Astrocyte of the spinal cord (primary cell): ENCODE measurements around the gene HOXC11.

Experiments
- DNase-seq: peaks from one replicate; pipeline ENCODE4 v3.0.0; 2011; ENCODE audit warnings: low read depth, low spot score
- H3K4me3 ChIP-seq: 2 replicates; pipeline ENCODE4 v1.5.1; 2011; ENCODE audit warnings: low read depth, mild to moderate bottlenecking, low read length, moderate library complexity
- CTCF ChIP-seq: IDR thresholded peaks from 2 replicates; pipeline ENCODE4 v1.5.1; 2012; ENCODE audit warnings: low read depth, mild to moderate bottlenecking, low read length, inconsistent platforms
- in situ Hi-C: cut with HindIII; loops from 2 replicates; pipeline ENCODE4 v1.10.0; 2017; ENCODE audit warnings: low sequenced_read_pairs

HOXC11 gene

GRCh38 chr12:53955036-53955775, 17.7 kb upstream of the HOXC11 start:
- TF ChIP-seq CTCF, result no peak
- in situ Hi-C loops, result no loop called here

GRCh38 chr12:53955776-53956250, 17.1 kb upstream of the HOXC11 start:
- TF ChIP-seq CTCF, result no peak
- in situ Hi-C loops, result no loop called here
- DNase-seq, result no peak
- no peak overlapping the region for H3K4me3 ChIP-seq

More at GRCh38 chr12:53955036-53955775, 17.7 kb upstream of the HOXC11 start:
- H3K4me3 ChIP-seq, result no peak overlapping the region
- no peak for DNase-seq

GRCh38 chr12:53956251-53956887, 16.6 kb upstream of the HOXC11 start:
- no peak overlapping the region for H3K4me3 ChIP-seq
- no peak for DNase-seq
- in situ Hi-C loops, result no loop called here
- TF ChIP-seq CTCF, result no peak

GRCh38 chr12:53956914-53957536, 15.9 kb upstream of the HOXC11 start:
- in situ Hi-C loops, result no loop called here
- TF ChIP-seq CTCF, result no peak
- DNase-seq, result no peak
- H3K4me3 ChIP-seq, result no peak overlapping the region

GRCh38 chr12:53958128-53958527, 14.8 kb upstream of the HOXC11 start:
- DNase-seq, result no peak
- TF ChIP-seq CTCF, result no peak
- in situ Hi-C loops, result no loop called here
- no peak overlapping the region for H3K4me3 ChIP-seq

- in situ Hi-C loops, result no loop called here
- no peak for DNase-seq
- no peak overlapping the region for H3K4me3 ChIP-seq
- no peak for TF ChIP-seq CTCF
Observed at GRCh38 chr12:53959314-53959713, 13.6 kb upstream of the HOXC11 start.
